CD4-positive, alpha-beta T cell treated with Interleukin-1 beta for 1 hour (primary cell): ENCODE data around the gene CACNA2D3.
"Not testable (repeated sequence)": the region's sequence is repeated elsewhere in the genome, so short reads cannot be mapped to it uniquely, and the experiment has no call there.

Source experiments
- DNase-seq, 2 donors: peaks; one replicate each; pipeline ENCODE4 v3.0.0-alpha.2; 2020 to 2022

Gene CACNA2D3

GRCh38 chr3:54955496-54955895, 833.1 kb downstream of the CACNA2D3 start:
- no peak for DNase-seq

DNA sequence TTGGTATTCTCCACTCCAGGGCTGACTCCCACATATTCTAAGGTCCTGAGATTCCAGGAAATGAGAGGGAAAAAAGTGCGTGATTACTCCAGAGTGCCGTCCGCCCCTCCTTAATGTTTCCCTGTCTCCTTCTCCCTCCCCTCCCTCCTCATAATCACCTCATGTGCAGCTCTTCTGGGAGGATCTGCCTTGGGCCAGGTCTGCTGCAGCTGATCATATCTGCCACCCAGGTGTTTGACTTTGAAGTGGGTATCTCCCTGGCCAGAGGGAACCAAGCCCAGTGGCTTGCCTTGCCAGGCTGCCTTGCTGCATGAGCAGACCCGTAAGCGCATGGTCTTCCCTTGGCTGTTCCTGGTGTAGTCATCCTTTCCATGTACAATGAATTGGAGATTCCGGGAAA, 833.6 kb downstream of the CACNA2D3 start:
- no peak for DNase-seq

GRCh38 chr3:54957711-54958110, 835.4 kb downstream of the CACNA2D3 start:
- DNase-seq = no peak

- no peak for DNase-seq
Measured at GRCh38 chr3:54960082-54960481, 837.7 kb downstream of the CACNA2D3 start.

DNA sequence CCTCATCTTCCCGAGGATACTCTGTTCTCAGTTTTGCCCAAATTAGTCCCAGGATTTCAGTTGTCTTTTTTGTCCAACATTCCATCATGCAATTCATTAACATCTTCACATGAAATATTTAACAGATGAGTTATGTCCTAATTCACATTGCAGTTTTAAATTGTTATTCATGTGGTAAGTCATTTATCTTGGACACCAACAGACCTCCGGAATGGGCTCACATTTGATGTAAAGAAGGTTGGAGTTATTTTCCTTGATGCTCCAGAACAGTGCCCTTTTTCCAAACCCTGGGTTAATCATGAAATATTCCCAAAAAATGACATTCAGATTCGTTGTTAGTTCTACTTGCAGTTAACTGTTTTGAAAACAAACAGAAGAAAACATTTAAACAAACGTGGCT, 838.3 kb downstream of the CACNA2D3 start:
- no peak for DNase-seq

DNA sequence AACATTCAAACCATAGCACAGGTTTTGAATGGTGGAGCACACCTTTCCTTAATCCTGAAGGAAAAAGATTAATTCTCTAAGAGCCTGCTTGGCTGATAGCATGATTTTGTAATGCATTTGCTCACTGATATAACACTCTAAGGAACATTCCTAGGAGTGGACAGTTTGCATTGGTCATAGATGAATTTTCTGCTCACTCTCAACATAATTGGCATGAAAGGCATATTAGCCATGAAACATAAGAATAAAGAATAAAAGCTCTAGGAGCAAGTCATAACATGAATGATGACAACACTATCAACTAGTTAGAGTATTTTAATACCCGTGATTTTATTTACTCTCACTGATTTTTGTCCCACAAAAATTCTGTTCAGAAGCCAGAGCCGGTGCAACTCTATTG, 839.8 kb downstream of the CACNA2D3 start:
- no peak for DNase-seq

GRCh38 chr3:54963641-54964040, 841.3 kb downstream of the CACNA2D3 start:
- no peak for DNase-seq

GRCh38 chr3:54964081-54964480, 841.7 kb downstream of the CACNA2D3 start:
- no peak for DNase-seq

DNA sequence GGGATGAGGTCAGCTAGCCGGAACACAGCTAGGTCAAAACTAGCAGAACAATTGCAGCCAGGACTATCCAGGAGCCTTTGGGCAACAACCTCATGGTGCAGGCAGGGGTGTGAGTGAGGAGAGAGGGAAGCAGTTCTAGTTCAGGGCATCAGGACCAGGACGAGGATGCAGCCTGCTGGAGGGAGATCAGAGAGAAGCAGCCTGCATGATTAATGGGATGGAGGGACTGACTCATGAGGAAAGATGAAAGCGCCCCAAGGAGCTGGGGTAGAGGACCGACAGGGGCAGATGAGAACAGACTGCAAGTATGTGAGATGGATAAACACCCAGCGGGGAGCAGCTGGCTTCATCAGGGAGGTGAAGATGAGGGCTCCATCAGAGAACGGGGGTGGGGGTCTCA, 843.4 kb downstream of the CACNA2D3 start:
- DNase-seq = no peak

GRCh38 chr3:54966979-54967378, 844.6 kb downstream of the CACNA2D3 start:
- DNase-seq = no peak

DNA sequence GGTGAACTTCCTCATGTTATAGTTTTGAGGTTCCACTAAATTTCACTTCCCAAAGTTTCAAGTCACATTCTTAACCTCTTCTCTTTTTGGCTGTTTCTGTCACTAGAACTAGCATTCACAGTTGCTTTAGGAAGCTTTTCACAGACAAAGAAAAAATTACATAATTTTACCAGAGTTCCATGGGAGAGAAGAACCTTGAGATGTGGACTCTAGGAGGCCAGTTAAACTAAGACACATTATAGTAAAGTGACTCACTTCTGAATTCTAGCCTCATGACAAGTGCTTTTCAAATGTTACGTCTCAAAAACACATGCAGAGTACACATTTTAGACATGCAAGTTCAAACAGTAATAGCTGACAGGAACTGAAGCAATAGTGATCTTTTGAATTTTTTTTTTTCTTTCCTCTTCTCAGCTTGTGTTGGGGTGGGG, 845.4 kb downstream of the CACNA2D3 start:
- no peak for DNase-seq

GRCh38 chr3:54968546-54969172, 846.3 kb downstream of the CACNA2D3 start:
- DNase-seq = no peak

- DNase-seq = no peak
Measured at GRCh38 chr3:54969652-54970051, 847.3 kb downstream of the CACNA2D3 start.

GRCh38 chr3:54970895-54971294, 848.5 kb downstream of the CACNA2D3 start:
- no peak for DNase-seq

GRCh38 chr3:54977439-54977838, 855.1 kb downstream of the CACNA2D3 start:
- DNase-seq = no peak

GRCh38 chr3:54977946-54978345, 855.6 kb downstream of the CACNA2D3 start:
- not testable (repeated sequence) for DNase-seq

DNA sequence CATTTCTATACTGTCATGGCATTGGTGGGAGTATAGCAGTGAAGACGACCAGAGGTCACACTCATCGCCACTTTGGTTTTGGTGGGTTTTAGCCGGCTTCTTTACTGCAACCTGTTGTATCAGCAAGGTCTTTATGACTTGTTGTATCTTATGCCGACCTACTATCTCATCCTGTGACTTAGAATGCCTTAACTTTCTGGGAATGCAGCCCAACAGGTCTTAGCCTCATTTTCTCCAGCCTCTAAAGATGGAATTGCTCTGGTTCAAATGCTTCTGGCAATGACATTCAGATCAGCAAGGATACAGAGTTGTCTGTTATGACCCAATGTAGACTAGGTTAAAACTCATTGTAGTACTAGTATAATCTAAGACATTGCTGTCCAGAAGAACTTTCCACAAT, 860.5 kb downstream of the CACNA2D3 start:
- no peak for DNase-seq

GRCh38 chr3:54983266-54984099, 861.1 kb downstream of the CACNA2D3 start:
- DNase-seq = no peak

- no peak for DNase-seq
Measured at GRCh38 chr3:54985856-54986255, 863.5 kb downstream of the CACNA2D3 start.

GRCh38 chr3:54986294-54986693, 863.9 kb downstream of the CACNA2D3 start:
- DNase-seq = no peak

DNA sequence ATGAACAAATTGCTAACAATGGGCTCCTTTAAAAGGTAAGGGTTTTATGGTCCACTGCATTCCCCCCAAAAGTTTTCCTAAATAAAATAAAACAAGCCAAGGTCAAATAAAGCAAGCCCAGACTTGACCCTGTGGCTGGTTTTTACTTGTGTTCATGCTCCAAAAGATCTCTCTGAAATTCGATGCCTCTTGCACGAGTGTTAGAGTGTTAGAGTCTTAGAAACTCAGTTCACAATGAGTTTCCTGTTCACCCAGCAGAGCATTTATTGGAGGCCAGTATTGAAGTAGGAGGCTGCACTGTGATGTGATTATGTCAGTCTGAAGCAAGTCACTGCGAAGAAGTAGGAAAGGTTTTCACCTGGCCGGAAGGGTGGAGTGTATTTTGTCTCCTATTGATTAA, 865.4 kb downstream of the CACNA2D3 start:
- no peak for DNase-seq

DNA sequence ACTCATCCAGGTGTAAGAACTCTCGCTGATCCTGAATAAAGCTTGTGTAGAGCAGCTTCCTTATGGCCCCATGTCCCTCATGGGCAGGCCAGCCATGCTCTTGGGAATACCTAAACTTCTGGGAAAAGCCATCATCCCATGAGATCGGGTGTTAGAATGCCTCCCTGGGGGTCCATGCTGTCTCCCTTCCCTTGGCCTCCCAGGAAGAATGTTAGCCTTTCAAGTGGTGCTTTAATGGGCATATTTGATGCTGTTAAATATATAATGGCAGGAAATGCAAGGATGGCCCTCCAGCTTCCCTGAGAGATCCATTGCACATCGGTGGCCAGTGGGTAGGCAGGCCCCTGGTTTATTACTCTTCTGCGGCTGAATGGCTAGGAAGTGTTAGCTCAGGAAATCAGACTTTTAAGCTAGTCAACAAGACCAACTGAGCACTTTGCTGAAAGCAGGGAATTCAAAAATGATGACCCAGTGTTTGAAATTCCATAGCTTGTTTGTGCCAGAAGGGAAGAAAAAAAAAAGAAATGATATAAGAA, 866.0 kb downstream of the CACNA2D3 start:
- no peak for DNase-seq

- no peak for DNase-seq
Measured at GRCh38 chr3:54988838-54989630, 866.7 kb downstream of the CACNA2D3 start.
